H1 (cell line): ENCODE data around the gene DZIP1L. TPM values are rescaled to one million over a fixed set of nuclear protein-coding genes. Genes with fewer than 3 reads are reported as not detected.
A peak's percentile ranks its signal among the peaks of the same experiment; 100 is the strongest.

Experiments used
- CTCF ChIA-PET: fragments of 300-600 bp; sonication (Branson Sonifier 250); formaldehyde crosslinking; loops from one replicate; lab custom pipeline; 2021; ENCODE audit not compliant: partially characterized antibody; lab: Charles Lee
- POLR2A ChIA-PET: fragments of 300-600 bp; sonication (Branson Sonifier 250); formaldehyde crosslinking; loops from one replicate; lab custom pipeline; 2021; ENCODE audit warnings: inconsistent platforms; ENCODE audit not compliant: partially characterized antibody; lab: Charles Lee
- DNase-seq, 2 experiments: peaks; one replicate each; pipeline versions ENCODE4 v3.0.0 to v3.0.0-alpha.2; 2010 to 2022; ENCODE audit warnings: low spot score in 2 of 2, low read depth in 1 of 2, mixed read lengths in 1 of 2
- FAIRE-seq: peaks from 2 replicates; lab custom pipeline; 2011; peaks lifted over from hg19 to GRCh38; lab: Jason Lieb, UNC
- H2AFZ ChIP-seq: 2 replicates; pipeline ENCODE4 v1.8.1; 2012; ENCODE audit warnings: low read length, inconsistent platforms
- H2AK5ac ChIP-seq: 2 replicates; pipeline ENCODE4 v1.6.1; 2013; ENCODE audit warnings: low read depth, low read length
- H2BK120ac ChIP-seq: replicated peaks from 2 replicates; pipeline ENCODE3; 2013; ENCODE audit warnings: low read depth, low read length, inconsistent platforms
- H2BK12ac ChIP-seq: 2 replicates; pipeline ENCODE4 v1.6.1; 2013; ENCODE audit warnings: low read depth, low read length
- H2BK15ac ChIP-seq: 2 replicates; pipeline ENCODE4 v1.6.1; 2013; ENCODE audit warnings: low read length
- H2BK20ac ChIP-seq: 2 replicates; pipeline ENCODE4 v1.6.1; 2013; ENCODE audit warnings: low read length
- H2BK5ac ChIP-seq: 2 replicates; pipeline ENCODE4 v1.6.1; 2013; ENCODE audit warnings: low read depth, low read length
- H3K14ac ChIP-seq: 2 replicates; pipeline ENCODE4 v1.6.1; 2013; ENCODE audit warnings: inconsistent platforms; ENCODE audit not compliant: insufficient read length
- H3K18ac ChIP-seq: 2 replicates; pipeline ENCODE4 v1.6.1; 2013; ENCODE audit warnings: low read length; ENCODE audit errors: extremely low read depth
- H3K23ac ChIP-seq: 2 replicates; pipeline ENCODE4 v1.6.1; 2013; ENCODE audit warnings: inconsistent platforms; ENCODE audit not compliant: insufficient read length
- H3K23me2 ChIP-seq: 2 replicates; pipeline ENCODE4 v1.6.1; 2013; ENCODE audit warnings: low read depth, low read length
- H3K27ac ChIP-seq: 2 replicates; pipeline ENCODE4 v1.6.1; 2011; ENCODE audit warnings: low read depth, low read length, inconsistent platforms
- H3K27me3 ChIP-seq, 4 experiments: replicated peaks in 1 of 4; 1 replicate in 1 of 4; 2 replicates in 3 of 4; pipeline versions ENCODE4 v1.6.1 to v1.8.1; 2011 to 2013; ENCODE audit warnings: low read length in 3 of 4, mild to moderate bottlenecking in 3 of 4, inconsistent platforms in 2 of 4, mixed read lengths in 2 of 4, moderate library complexity in 1 of 4; ENCODE audit not compliant: control insufficient read depth in 3 of 4, insufficient read depth in 3 of 4; ENCODE audit errors: extremely low read depth in 1 of 4
- H3K36me3 ChIP-seq, 4 experiments: 2 replicates each; pipeline versions ENCODE4 v1.6.1 to v1.8.1; 2011 to 2013; ENCODE audit warnings: mild to moderate bottlenecking in 4 of 4, low read length in 3 of 4, moderate library complexity in 2 of 4, control low read depth in 1 of 4, inconsistent platforms in 1 of 4; ENCODE audit not compliant: insufficient read depth in 4 of 4, control insufficient read depth in 2 of 4
- H3K4ac ChIP-seq: replicated peaks from 2 replicates; pipeline ENCODE3; 2013; ENCODE audit warnings: low read length, low read depth, mixed read lengths, inconsistent platforms; ENCODE audit not compliant: insufficient read length
- H3K4me1 ChIP-seq, 4 experiments: replicated peaks in 1 of 4; 1 replicate in 1 of 4; 2 replicates in 3 of 4; pipeline versions ENCODE4 v1.6.1 to v1.8.1; 2011 to 2013; ENCODE audit warnings: low read length in 3 of 4, inconsistent platforms in 2 of 4, mixed read lengths in 1 of 4; ENCODE audit not compliant: insufficient read depth in 4 of 4, control insufficient read depth in 3 of 4
- H3K4me2 ChIP-seq, 2 experiments: 2 replicates each; pipeline versions ENCODE4 v1.6.1 to v1.8.1; 2011 to 2013; ENCODE audit warnings: low read depth in 2 of 2, low read length in 2 of 2, control low read depth in 1 of 2, inconsistent platforms in 1 of 2, mild to moderate bottlenecking in 1 of 2; ENCODE audit not compliant: insufficient read depth in 1 of 2
- H3K4me3 ChIP-seq, 4 experiments: fragments of 200-600, 300-600 bp in 1 of 4; sonication (generic), shearing (Covaris generic), sonication (Bioruptor Twin) in 1 of 4; 2 replicates each; pipeline versions ENCODE4 v1.5.1 to v1.8.1; 2011 to 2016; ENCODE audit warnings: low read length in 4 of 4, low read depth in 3 of 4, control low read depth in 2 of 4, inconsistent platforms in 2 of 4, mild to moderate bottlenecking in 2 of 4, mixed read lengths in 1 of 4, moderate library complexity in 1 of 4; ENCODE audit not compliant: insufficient read depth in 2 of 4; ENCODE audit errors: extremely low read depth in 1 of 4
- H3K56ac ChIP-seq: replicated peaks from 2 replicates; pipeline ENCODE3; 2013; ENCODE audit warnings: low read depth, mild to moderate bottlenecking, mixed read lengths, low read length, inconsistent platforms; ENCODE audit not compliant: insufficient read length
- H3K79me1 ChIP-seq: 2 replicates; pipeline ENCODE4 v1.6.1; 2013; ENCODE audit warnings: low read depth, low read length, control low read depth
- H3K79me2 ChIP-seq, 2 experiments: 2 replicates each; pipeline versions ENCODE4 v1.6.1 to v1.8.1; 2012 to 2013; ENCODE audit warnings: low read length in 2 of 2, mild to moderate bottlenecking in 2 of 2, inconsistent platforms in 1 of 2; ENCODE audit not compliant: insufficient read depth in 2 of 2, control insufficient read depth in 1 of 2
- H3K9ac ChIP-seq, 4 experiments: replicated peaks in 1 of 4; 1 replicate in 1 of 4; 2 replicates in 3 of 4; pipeline versions ENCODE4 v1.6.1 to v1.8.1; 2011 to 2013; ENCODE audit warnings: low read depth in 3 of 4, low read length in 3 of 4, control low read depth in 2 of 4, mild to moderate bottlenecking in 2 of 4, moderate library complexity in 2 of 4, inconsistent platforms in 1 of 4; ENCODE audit errors: extremely low read depth in 1 of 4
- H3K9me3 ChIP-seq, 2 experiments: 2 replicates each; pipeline versions ENCODE4 v1.6.1 to v1.8.1; 2012 to 2013; ENCODE audit warnings: mild to moderate bottlenecking in 2 of 2, moderate library complexity in 2 of 2, control low read depth in 1 of 2, inconsistent platforms in 1 of 2, low read depth in 1 of 2, low read length in 1 of 2, mixed read lengths in 1 of 2; ENCODE audit not compliant: insufficient read depth in 2 of 2
- H4K20me1 ChIP-seq, 2 experiments: replicated peaks in 1 of 2; 2 replicates each; pipeline versions ENCODE3 to v1.8.1; 2011 to 2013; ENCODE audit warnings: inconsistent platforms in 2 of 2, low read length in 2 of 2, mild to moderate bottlenecking in 1 of 2; ENCODE audit not compliant: insufficient read depth in 2 of 2, control insufficient read depth in 1 of 2
- H4K5ac ChIP-seq: 2 replicates; pipeline ENCODE4 v1.6.1; 2013; ENCODE audit warnings: low read length, low read depth, mixed read lengths, inconsistent platforms; ENCODE audit not compliant: insufficient read length
- H4K8ac ChIP-seq: 2 replicates; pipeline ENCODE4 v1.8.0; 2013; ENCODE audit warnings: mild to moderate bottlenecking, moderate library complexity, low read length, inconsistent platforms; ENCODE audit not compliant: insufficient read depth; ENCODE audit errors: extremely low read depth
- H4K91ac ChIP-seq: replicated peaks from 2 replicates; pipeline ENCODE3; 2013; ENCODE audit warnings: low read length, mixed read lengths, inconsistent platforms; ENCODE audit not compliant: insufficient read length
- CBX8 ChIP-seq: fragments of 300-800, 300-1000 bp; sonication (generic); IDR thresholded peaks from 2 replicates; pipeline ENCODE4 v1.7.1; 2016; ENCODE audit warnings: low read depth, low read length, borderline replicate concordance
- CREB1 ChIP-seq: IDR thresholded peaks from 2 replicates; pipeline ENCODE4 v1.6.1; 2012; ENCODE audit warnings: inconsistent platforms
- CTCF ChIP-seq, 3 experiments: IDR thresholded peaks; 1 replicate in 2 of 3; 2 replicates in 1 of 3; pipeline versions ENCODE4 v1.5.1 to v1.6.1; 2011; ENCODE audit warnings: low read length in 3 of 3, mild to moderate bottlenecking in 3 of 3, inconsistent platforms in 2 of 3, low read depth in 1 of 3, moderate library complexity in 1 of 3; ENCODE audit not compliant: insufficient read depth in 1 of 3; ENCODE audit errors: control extremely low read depth in 1 of 3
- KDM5A ChIP-seq: fragments of 200-600 bp; IDR thresholded peaks from 2 replicates; pipeline ENCODE4 v1.7.1; 2012; ENCODE audit warnings: mild to moderate bottlenecking, low read length, inconsistent platforms, mixed read lengths
- RAD21 ChIP-seq, 2 experiments: IDR thresholded peaks in 1 of 2; conservative IDR thresholded peaks in 1 of 2; 2 replicates each; pipeline ENCODE4 v1.6.1; 2011; ENCODE audit warnings: low read depth in 2 of 2, low read length in 2 of 2, improper control_type of control experiment in 1 of 2, inconsistent platforms in 1 of 2, mild to moderate bottlenecking in 1 of 2, moderate library complexity in 1 of 2
- TCF12 ChIP-seq: IDR thresholded peaks from 2 replicates; pipeline ENCODE4 v1.6.1; 2011; ENCODE audit warnings: low read depth, mild to moderate bottlenecking, low read length
- TEAD4 ChIP-seq: IDR thresholded peaks from 2 replicates; pipeline ENCODE4 v1.6.1; 2012; ENCODE audit warnings: low read depth, low read length, inconsistent platforms, mixed read lengths
- WGBS, 2 experiments: shearing (Covaris generic) in 1 of 2; methylation state at CpG; one replicate each; pipeline versions ENCODE4 v1.1.6 to v1.1.7; 2013 to 2015; ENCODE audit warnings: low lambda C conversion rate in 2 of 2, mixed read lengths in 2 of 2, inconsistent platforms in 1 of 2, low coverage in 1 of 2, missing lambda C conversion rate in 1 of 2; ENCODE audit not compliant: insufficient replicate concordance in 2 of 2, insufficient coverage in 1 of 2, insufficient read length in 1 of 2; ENCODE audit errors: extremely low coverage in 1 of 2, missing lambda C conversion rate in 1 of 2; 5-methylcytosine and 5-hydroxymethylcytosine counted together
- polyA plus RNA-seq, 7 experiments: library from polyadenylated mRNA; depleted of rRNA in 3 of 7; stranded (reverse) in 5 of 7; unstranded in 2 of 7; fragments of >200 nt in 5 of 7; fragments of 200-250 nt in 2 of 7; gene quantifications; 1 replicate in 5 of 7; 2 replicates in 1 of 7; 4 replicates in 1 of 7; pipeline versions ENCODE4 v1.2.1 to v1.2.3, GENCODE V29; 2011 to 2013; ENCODE audit warnings: missing spikeins in 2 of 7, mixed read lengths in 2 of 7
- total RNA-seq: library from RNA; stranded (reverse); fragmentation: NEBNext Ultra II Directional; extraction: Animal tissue kit (Norgen Biotek cat#: 25700); gene quantifications from 2 replicates; pipeline ENCODE4 v1.2.1, GENCODE V29; 2021

The DZIP1L gene
- total and polyA plus RNA-seq, 2 of the 8 experiments (the other 6 are each of a cell fraction or from before 2014, with no cell fraction given) = 6.5 to 8.3 TPM

GRCh38 chr3:138051947-138052802, 63.2 kb downstream of the DZIP1L start:
- H4K8ac ChIP-seq = no peak overlapping the region
- no peak overlapping the region for H3K56ac ChIP-seq
- H3K9me3 ChIP-seq = no peaks in the 10 kb centered on the region
- H3K4ac ChIP-seq = no peak overlapping the region
- no peak overlapping the region for H3K9ac ChIP-seq
- FAIRE-seq (peak; percentile 45), DNase-seq (no peak)
- POLR2A ChIA-PET = interaction anchor here (0.9 to 1.4 kb wide), 2 partner anchors 11 to 67 kb away, joined by 3 to 4 read pairs; no protein-coding TSS in a partner anchor
- no peak overlapping the region for H3K27ac ChIP-seq
- peaks cover 5% of the 10 kb centered on the region; the same call in 1 of the 2 replicates for H3K23me2 ChIP-seq
- no peak overlapping the region for H2BK15ac ChIP-seq
- no peak overlapping the region for H3K14ac ChIP-seq
- H2BK12ac ChIP-seq = no peak overlapping the region
- H4K5ac ChIP-seq = no peak overlapping the region
- no peaks in the 10 kb centered on the region for H3K79me1 ChIP-seq
- no peaks in the 10 kb centered on the region for H3K79me2 ChIP-seq
- H2BK120ac ChIP-seq = no peak overlapping the region
- no peak overlapping the region for H2AFZ ChIP-seq
- no peaks in the 10 kb centered on the region for H3K36me3 ChIP-seq
- CTCF ChIA-PET = interaction anchor here (0.6 to 2.8 kb wide), 49 partner anchors 9 to 1284 kb away, joined by 3 to 15 read pairs (median 4); partner anchors contain the start of genes ARMC8 and CLDN18
- H4K20me1 ChIP-seq = peaks cover 0 to 3% of the 10 kb centered on the region in 2 experiments
- no peak overlapping the region for H2BK20ac ChIP-seq
- H4K91ac ChIP-seq = no peak overlapping the region
- no peak overlapping the region for H3K23ac ChIP-seq
- no peak overlapping the region for H2AK5ac ChIP-seq
- H3K4me1 ChIP-seq = peaks cover 0 to 3% (median 1%) of the 10 kb centered on the region in 4 experiments; a peak in 3 of 7 replicates
- H3K27me3 ChIP-seq = no peaks in the 10 kb centered on the region
- H3K18ac ChIP-seq = no peak overlapping the region
- WGBS, 2 experiments = 66% methylated on average over 8 of the region's 8 CpGs; no CpG with 5 or more reads in 1 of the 2 experiments
- H2BK5ac ChIP-seq = no peak overlapping the region
- H3K4me2 ChIP-seq = no peak overlapping the region
- no peak overlapping the region for H3K4me3 ChIP-seq
- TF ChIP-seq TEAD4 = 0 out of 2 replicates have a peak, but pooled peaks have one; percentile 39
- peak; percentile 74 to 81 (median 81) for TF ChIP-seq CTCF (IDR thresholded peaks at IDR 0.05; ENCODE audit: control extremely low read depth in 1 of 3, insufficient read depth in 1 of 3, low read depth in 1 of 3, low read length in 3 of 3)
- TF ChIP-seq CBX8 = no peak
- 0 out of 2 replicates have a peak, but pooled peaks have one; percentile 28 for TF ChIP-seq CREB1
- no peak for TF ChIP-seq TCF12
- TF ChIP-seq KDM5A = no peak
- peak; percentile 76 to 81 for TF ChIP-seq RAD21 (IDR thresholded peaks at IDR 0.05 in 1 of 2, conservative IDR thresholded peaks at IDR 0.05 in 1 of 2; ENCODE audit: low read depth in 2 of 2, low read length in 2 of 2)
